Peyer's patch (tissue), 4 donors: ENCODE data around the gene TGM6. TPM values are rescaled to one million over a fixed set of nuclear protein-coding genes. Genes with fewer than 3 reads are reported as not detected.

Source experiments
- DNase-seq, 3 donors: peaks; one replicate each; pipeline ENCODE4 v3.0.0-alpha.2; 2017 to 2019
- H3K27ac ChIP-seq, 4 donors: fragments of 200-600 bp; sonication (generic); one replicate each; pipeline ENCODE4 v1.5.1; 2016 to 2019
- H3K27me3 ChIP-seq, 2 donors: fragments of 200-600 bp; sonication (generic); one replicate each; pipeline ENCODE4 v1.5.1; 2019
- H3K36me3 ChIP-seq, 3 donors: fragments of 200-600 bp; sonication (generic); one replicate each; pipeline ENCODE4 v1.5.1; 2016 to 2019
- H3K4me1 ChIP-seq, 4 donors: fragments of 200-600 bp; sonication (generic); one replicate each; pipeline ENCODE4 v1.5.1; 2016 to 2019
- H3K4me3 ChIP-seq, 4 donors: fragments of 200-600 bp; sonication (generic); 1 replicate in 3 of 4; 2 replicates in 1 of 4; pipeline ENCODE4 v1.5.1; 2016 to 2019; ENCODE audit warnings: mild to moderate bottlenecking in 1 of 4
- H3K9me3 ChIP-seq, 4 donors: fragments of 200-600 bp; sonication (generic); one replicate each; pipeline ENCODE4 v1.5.1; 2016 to 2019; ENCODE audit warnings: mild to moderate bottlenecking in 1 of 4
- POLR2A ChIP-seq, 2 donors: fragments of 450-650 bp; IDR thresholded peaks; one replicate each; pipeline ENCODE4 v1.5.1; 2017; ENCODE audit warnings: antibody characterized with exemption in 2 of 2, mild to moderate bottlenecking in 2 of 2, moderate library complexity in 2 of 2
- total RNA-seq, 4 donors: library from RNA; depleted of rRNA; stranded (reverse); fragments of >200 nt; gene quantifications; one replicate each; pipeline ENCODE4 v1.1.0, GENCODE V29; 2016
- TF ChIP-seq, protein P1 (sequence below), 6 experiments: fragments of 450-650 bp in 4 of 6; fragments of 200-600 bp in 2 of 6; sonication (generic) in 1 of 6; IDR thresholded peaks; one replicate each; pipeline ENCODE4 v1.5.1; 2017 to 2019; ENCODE audit warnings: antibody characterized with exemption in 6 of 6, mild to moderate bottlenecking in 3 of 6, moderate library complexity in 1 of 6

TGM6 gene
- total RNA-seq: not detected

DNA sequence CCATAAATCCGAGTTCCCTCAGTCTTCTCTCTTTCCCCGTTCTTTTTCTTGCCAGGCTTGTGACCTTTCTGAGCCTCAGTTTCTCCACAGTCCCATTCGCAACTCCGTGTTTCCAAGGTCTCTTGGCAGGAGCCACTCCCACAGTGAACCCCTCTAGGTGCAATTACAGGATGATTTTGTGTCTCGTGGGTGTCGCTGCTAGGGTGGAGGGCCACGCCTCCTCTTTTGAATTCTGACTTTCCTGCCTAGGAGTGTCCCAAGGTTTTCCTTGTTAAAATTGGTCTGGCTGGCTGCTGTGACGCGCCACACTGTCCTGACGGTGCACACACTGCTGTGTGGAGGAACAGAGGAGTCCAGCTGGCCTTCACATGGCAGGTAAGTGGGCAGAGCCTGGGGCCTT lies at the start of gene TGM6:
Gene TGM6 (plus strand): TSS at position 301 of the 400 bp plus-strand sequence. CDS start 68 bp downstream, at position 369.
- Histone ChIP-seq H3K36me3 (no peaks in the 10 kb centered on the region), H3K9me3 (no peaks in the 10 kb centered on the region), H3K27ac (no peak within 1 kb of the TSS), H3K27me3 (no peaks in the 10 kb centered on the region), H3K4me3 (no peak within 1 kb of the TSS), H3K4me1 (no peaks in the 10 kb centered on the region)
- no peak for DNase-seq
- no peak for TF ChIP-seq POLR2A (IDR thresholded peaks at IDR 0.05)
- TF ChIP-seq, protein P1, sequence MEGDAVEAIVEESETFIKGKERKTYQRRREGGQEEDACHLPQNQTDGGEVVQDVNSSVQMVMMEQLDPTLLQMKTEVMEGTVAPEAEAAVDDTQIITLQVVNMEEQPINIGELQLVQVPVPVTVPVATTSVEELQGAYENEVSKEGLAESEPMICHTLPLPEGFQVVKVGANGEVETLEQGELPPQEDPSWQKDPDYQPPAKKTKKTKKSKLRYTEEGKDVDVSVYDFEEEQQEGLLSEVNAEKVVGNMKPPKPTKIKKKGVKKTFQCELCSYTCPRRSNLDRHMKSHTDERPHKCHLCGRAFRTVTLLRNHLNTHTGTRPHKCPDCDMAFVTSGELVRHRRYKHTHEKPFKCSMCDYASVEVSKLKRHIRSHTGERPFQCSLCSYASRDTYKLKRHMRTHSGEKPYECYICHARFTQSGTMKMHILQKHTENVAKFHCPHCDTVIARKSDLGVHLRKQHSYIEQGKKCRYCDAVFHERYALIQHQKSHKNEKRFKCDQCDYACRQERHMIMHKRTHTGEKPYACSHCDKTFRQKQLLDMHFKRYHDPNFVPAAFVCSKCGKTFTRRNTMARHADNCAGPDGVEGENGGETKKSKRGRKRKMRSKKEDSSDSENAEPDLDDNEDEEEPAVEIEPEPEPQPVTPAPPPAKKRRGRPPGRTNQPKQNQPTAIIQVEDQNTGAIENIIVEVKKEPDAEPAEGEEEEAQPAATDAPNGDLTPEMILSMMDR (IDR thresholded peaks at IDR 0.05): no peak

DNA sequence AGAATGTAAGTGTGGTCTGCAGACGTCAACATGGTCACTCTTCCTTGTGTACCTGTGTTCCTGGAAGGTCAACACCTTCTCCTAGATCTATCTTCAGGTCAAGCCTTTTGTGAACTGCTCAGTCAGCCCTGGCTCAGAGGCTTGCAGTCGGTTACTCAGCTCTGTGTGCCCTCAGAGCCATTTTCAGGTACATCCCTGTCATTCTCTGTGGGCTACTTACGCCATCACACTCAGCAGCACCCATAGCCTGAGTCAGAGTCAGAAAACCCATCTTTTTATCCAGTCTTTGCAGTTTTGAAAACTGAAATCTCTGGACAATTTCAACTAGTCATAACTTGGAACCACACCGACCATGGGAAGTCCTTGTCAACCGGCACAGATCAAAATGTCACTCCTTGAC lies 49.6 kb upstream of the TGM6 start:
- no peak for TF ChIP-seq POLR2A (IDR thresholded peaks at IDR 0.05)
- TF ChIP-seq, protein P1 (IDR thresholded peaks at IDR 0.05): no peak
- H3K27ac ChIP-seq: no peak overlapping the region
- H3K9me3 ChIP-seq: no peaks in the 10 kb centered on the region
- H3K4me3 ChIP-seq: no peak overlapping the region
- H3K4me1 ChIP-seq: no peaks in the 10 kb centered on the region
- DNase-seq: no peak
- H3K36me3 ChIP-seq: no peaks in the 10 kb centered on the region
- H3K27me3 ChIP-seq: no peaks in the 10 kb centered on the region

DNA sequence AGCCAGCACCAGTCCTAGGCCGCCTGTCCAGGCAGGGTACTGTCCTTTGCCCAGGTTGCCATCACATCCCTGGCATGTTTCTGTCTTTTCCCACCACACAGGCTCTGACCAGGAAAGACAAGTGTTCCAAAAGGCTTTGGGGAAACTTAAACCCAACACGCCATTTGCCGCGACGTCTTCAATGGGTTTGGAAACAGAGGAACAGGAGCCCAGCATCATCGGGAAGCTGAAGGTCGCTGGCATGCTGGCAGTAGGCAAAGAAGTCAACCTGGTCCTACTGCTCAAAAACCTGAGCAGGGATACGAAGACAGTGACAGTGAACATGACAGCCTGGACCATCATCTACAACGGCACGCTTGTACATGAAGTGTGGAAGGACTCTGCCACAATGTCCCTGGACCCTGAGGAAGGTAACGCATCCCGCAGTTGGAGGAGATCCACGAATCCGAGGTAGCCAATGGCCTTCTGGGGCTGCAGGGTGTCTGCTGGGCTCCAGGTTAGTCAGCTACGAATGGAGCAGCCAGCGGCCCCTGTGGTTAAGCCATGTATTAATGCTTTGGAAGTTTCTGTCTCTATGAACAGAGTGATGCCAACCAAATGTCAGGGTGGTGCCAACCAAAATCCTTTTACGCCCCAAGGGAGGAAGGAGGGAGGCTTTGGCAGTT lies 48.7 kb upstream of the TGM6 start:
- TF ChIP-seq, protein P1 (IDR thresholded peaks at IDR 0.05): no peak
- no peak for TF ChIP-seq POLR2A (IDR thresholded peaks at IDR 0.05)
- Histone ChIP-seq H3K27ac (no peak overlapping the region), H3K27me3 (no peaks in the 10 kb centered on the region), H3K4me1 (no peaks in the 10 kb centered on the region), H3K4me3 (no peak overlapping the region), H3K9me3 (no peaks in the 10 kb centered on the region), H3K36me3 (no peaks in the 10 kb centered on the region)
- DNase-seq: no peak

DNA sequence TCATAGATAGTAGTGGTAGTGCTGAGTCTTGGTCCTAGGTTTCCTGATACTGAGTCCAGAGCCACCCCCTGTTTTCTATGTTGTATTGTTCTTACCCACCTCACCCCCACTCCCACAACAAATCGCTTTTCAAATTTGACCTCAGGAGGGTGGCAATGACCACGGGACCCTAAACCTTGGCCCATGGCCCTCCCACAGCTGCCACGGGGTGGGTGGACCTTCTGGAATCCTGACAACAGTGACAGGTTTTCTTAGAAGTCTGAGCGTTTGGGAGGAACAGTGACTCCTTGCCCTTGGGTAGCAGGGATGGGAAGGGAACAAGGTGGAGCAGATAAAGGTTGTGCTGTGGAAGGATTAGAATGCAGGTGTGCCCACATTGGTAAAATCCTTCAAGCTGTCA lies 48.0 kb upstream of the TGM6 start:
- Histone ChIP-seq H3K4me3 (no peak overlapping the region), H3K4me1 (no peaks in the 10 kb centered on the region), H3K36me3 (no peaks in the 10 kb centered on the region), H3K9me3 (no peaks in the 10 kb centered on the region), H3K27ac (no peak overlapping the region), H3K27me3 (no peaks in the 10 kb centered on the region)
- no peak for DNase-seq
- no peak for TF ChIP-seq POLR2A (IDR thresholded peaks at IDR 0.05)
- TF ChIP-seq, protein P1 (IDR thresholded peaks at IDR 0.05): no peak

DNA sequence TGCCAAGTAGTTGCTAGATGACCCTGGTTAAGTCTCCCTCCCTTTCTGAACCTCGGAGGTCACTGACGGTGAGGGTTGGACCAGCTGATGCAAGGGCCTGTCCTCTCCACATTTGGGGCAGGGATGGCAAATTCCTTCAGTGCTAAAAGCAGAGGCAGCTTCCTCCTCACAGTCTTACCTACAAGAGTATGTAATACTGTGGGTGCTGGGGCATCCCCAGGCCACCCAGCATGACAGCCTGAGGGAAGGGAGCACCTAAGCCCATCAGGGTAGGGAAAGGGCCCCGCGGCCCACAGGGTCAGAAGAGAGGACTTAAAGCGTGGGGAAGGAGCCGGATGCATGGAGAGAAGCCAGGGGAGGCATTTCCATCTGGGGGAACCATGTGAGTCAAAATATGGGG lies 46.9 kb upstream of the TGM6 start:
- Histone ChIP-seq H3K4me3 (no peak overlapping the region), H3K9me3 (no peaks in the 10 kb centered on the region), H3K27me3 (no peaks in the 10 kb centered on the region), H3K36me3 (no peaks in the 10 kb centered on the region), H3K4me1 (no peaks in the 10 kb centered on the region), H3K27ac (no peak overlapping the region)
- no peak for DNase-seq
- TF ChIP-seq POLR2A (IDR thresholded peaks at IDR 0.05): no peak
- TF ChIP-seq, protein P1 (IDR thresholded peaks at IDR 0.05): no peak
